Lower lobe of right lung (tissue), 2 donors: ENCODE results near the gene COQ9. TPM values are rescaled to one million over a fixed set of nuclear protein-coding genes. Genes with fewer than 3 reads are reported as not detected.

ENCODE experiments used
- ATAC-seq, 2 donors: fragments of 200-7000 bp; cut with Tn5 transposase; one replicate each; pipeline ENCODE4 v1.9.1; 2020 to 2022; ENCODE audit warnings: mild to moderate bottlenecking in 2 of 2, moderate library complexity in 2 of 2
- DNase-seq: peaks from one replicate; pipeline ENCODE4 v3.0.0-alpha.2; 2020
- H3K27ac ChIP-seq: fragments of 200-600 bp; one replicate; pipeline ENCODE4 v1.8.0; 2022
- H3K27me3 ChIP-seq: fragments of 200-600 bp; one replicate; pipeline ENCODE4 v1.8.0; 2022; ENCODE audit warnings: low read depth
- H3K36me3 ChIP-seq: fragments of 200-600 bp; one replicate; pipeline ENCODE4 v1.8.0; 2022; ENCODE audit warnings: mild to moderate bottlenecking
- H3K4me1 ChIP-seq: fragments of 200-600 bp; one replicate; pipeline ENCODE4 v1.8.0; 2022
- H3K4me3 ChIP-seq: fragments of 200-600 bp; one replicate; pipeline ENCODE4 v1.8.0; 2022; ENCODE audit warnings: mild to moderate bottlenecking
- H3K9me3 ChIP-seq: fragments of 200-600 bp; one replicate; pipeline ENCODE4 v1.8.0; 2022
- CTCF ChIP-seq: fragments of 200-600 bp; IDR thresholded peaks from one replicate; pipeline ENCODE4 v1.8.0; 2022; ENCODE audit warnings: antibody characterized with exemption, mild to moderate bottlenecking
- intact Hi-C: fragments of 100-400 bp; cut with DNase I; formaldehyde crosslinking; loops from one replicate; pipeline ENCODE4 v1.11.0; 2022
- total RNA-seq: library from RNA; stranded (reverse); fragmentation: NEBNext Ultra II Directional; extraction: Animal tissue kit (Norgen Biotek cat#: 25700); gene quantifications from one replicate; pipeline ENCODE4 v1.2.1, GENCODE V29; 2021
- donor health status: DM: no; HTN: yes; CAD: no; lungs with severe emphysema.

The COQ9 gene
- total RNA-seq, 1 donor from 2014 or later: 37.2 TPM

DNA sequence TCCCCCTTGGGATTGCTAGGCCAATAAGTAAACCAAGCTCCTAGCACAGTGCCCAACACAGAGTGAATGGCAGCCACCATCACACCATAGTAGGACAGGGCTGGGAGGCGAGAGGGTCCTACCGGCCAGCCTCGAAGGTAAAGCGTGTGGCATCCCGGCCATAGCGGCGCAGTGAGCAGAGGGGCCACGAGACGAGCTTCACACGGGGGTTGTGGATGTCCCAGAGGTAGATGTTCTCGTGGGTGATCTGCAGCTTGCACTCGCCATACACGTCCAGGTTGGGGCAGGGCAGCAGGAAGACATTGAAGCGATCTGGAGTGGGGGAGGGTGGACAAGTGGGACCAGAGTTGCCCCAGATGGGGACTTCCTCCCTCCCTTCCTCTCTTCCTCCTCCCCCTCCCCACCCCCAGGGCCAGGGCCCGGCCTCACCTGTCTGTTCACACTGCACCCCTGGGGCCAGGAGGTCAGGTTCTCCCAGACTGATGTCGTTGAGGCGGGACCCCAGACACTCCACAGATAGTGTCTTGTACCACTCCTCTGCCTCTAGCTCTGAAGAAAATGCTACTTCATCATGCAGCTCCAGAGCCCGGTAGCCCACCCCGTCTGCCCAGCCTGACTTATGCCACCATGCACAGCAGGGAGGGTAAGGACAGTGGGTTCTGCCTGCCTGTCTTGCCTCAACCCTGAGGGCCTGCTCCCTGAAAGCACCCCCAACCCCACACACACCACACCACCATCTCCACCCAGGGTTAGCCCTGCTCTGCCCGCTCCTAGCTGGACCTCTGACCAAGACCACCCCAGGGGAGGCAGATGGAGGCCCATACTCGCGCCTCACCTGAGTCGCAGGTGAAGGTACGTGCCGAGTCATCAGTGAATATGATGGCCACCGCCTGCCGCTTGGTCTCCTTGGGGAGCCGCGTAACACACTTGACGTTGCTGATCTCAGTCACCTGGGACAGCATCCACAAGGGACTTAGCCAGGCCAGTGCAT lies 27.7 kb downstream of the COQ9 start:
- no peak for ATAC-seq
- Histone ChIP-seq H3K9me3 (no peaks in the 10 kb centered on the region), H3K4me1 (peaks cover 63% of the 10 kb centered on the region), H3K27me3 (no peaks in the 10 kb centered on the region), H3K27ac (no peak overlapping the region), H3K4me3 (no peak overlapping the region), H3K36me3 (peaks cover 54% of the 10 kb centered on the region)
- no peak for TF ChIP-seq CTCF
- intact Hi-C loops: no loop called here
- no peak for DNase-seq

DNA sequence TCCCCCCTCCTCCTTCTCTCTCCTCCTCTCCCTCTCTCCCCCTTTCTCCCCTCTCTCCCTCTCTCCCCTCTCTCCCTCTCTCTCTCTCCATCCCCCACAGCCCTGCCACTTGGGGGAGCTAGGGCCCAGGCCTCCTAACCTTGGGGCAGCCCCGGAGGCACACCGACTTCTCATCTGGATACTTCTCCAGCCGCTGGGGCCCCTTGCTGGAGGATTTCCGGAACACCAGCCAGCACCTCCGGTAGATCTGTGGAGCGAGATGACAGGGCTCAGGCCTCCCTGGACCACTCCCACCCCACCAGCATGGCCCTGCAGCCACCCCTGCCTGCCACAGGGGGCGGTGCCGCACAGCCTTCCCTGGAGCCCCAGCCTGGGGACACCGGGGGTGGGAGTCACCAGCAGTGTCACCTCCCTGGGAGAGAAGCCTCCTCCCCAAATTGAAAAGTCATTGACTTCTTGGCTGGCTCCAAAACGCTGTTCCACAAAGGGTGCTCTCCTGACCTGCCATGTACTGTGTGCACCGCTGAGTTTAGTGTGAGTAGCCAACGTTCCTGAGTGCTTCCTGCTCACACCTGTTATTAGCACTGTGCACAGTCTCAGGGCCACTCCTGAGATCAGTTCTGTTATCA lies 28.5 kb downstream of the COQ9 start:
- Histone ChIP-seq H3K36me3 (peaks cover 45% of the 10 kb centered on the region), H3K27ac (no peak overlapping the region), H3K9me3 (no peaks in the 10 kb centered on the region), H3K27me3 (no peaks in the 10 kb centered on the region), H3K4me1 (peaks cover 63% of the 10 kb centered on the region), H3K4me3 (no peak overlapping the region)
- ATAC-seq (peak; percentile 45 to 60), DNase-seq (peak; percentile 68)
- intact Hi-C loops: no loop called here
- TF ChIP-seq CTCF: peak; percentile 66

GRCh38 chr16:57476546-57477410 lies 29.5 kb downstream of the COQ9 start:
- no peaks in the 10 kb centered on the region for H3K9me3 ChIP-seq
- H3K27ac ChIP-seq: peak overlapping the region; percentile 77
- H3K27me3 ChIP-seq: no peaks in the 10 kb centered on the region
- DNase-seq (no peak), ATAC-seq (no peak)
- TF ChIP-seq CTCF: no peak
- peaks cover 36% of the 10 kb centered on the region for H3K36me3 ChIP-seq
- H3K4me1 ChIP-seq: peaks cover 58% of the 10 kb centered on the region
- no peak overlapping the region for H3K4me3 ChIP-seq
- intact Hi-C loops: no loop called here

DNA sequence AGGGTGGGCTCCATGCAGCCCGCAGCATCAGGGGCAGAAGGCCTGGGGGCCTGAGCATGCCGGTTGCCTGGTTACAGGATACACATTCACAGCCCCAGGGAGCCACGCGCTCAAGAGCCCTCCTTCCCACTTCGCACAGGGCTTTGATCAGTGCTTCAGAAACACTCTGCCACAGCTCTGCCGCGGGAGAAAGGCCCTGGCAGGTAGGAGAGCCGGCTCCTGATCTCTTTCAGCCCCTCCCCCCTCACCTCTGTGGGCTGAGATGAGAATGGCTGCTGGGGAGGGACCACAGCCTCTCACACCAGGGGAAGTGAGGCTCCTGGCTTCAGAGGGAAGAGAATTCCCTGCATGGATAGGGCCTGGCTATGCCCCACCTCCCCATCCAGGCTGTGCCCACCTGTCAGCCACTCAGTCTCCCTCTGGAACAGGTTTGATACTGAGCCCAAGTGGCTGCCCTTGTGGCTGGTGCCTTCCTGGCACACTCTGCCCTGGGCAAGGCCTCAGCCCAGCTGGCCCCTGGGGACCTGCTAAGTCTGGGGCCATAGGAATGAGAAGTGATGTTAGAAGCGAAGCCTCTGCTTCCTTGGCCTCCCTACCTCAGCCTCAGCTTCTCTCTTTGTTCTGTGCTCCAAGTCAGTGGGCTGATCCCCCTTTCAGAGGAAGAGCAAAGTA lies 30.4 kb downstream of the COQ9 start:
- peak; percentile 24 to 60 for ATAC-seq
- Histone ChIP-seq H3K4me1 (peaks cover 52% of the 10 kb centered on the region), H3K36me3 (peaks cover 27% of the 10 kb centered on the region), H3K27ac (peak overlapping the region; percentile 77), H3K9me3 (no peaks in the 10 kb centered on the region), H3K27me3 (no peaks in the 10 kb centered on the region), H3K4me3 (no peak overlapping the region)
- peak; percentile 66 for DNase-seq
- TF ChIP-seq CTCF: no peak
- intact Hi-C loops: no loop called here
